ENCODE results near the gene GRIN2C. TPM values are rescaled to one million over a fixed set of nuclear protein-coding genes. Genes with fewer than 3 reads are reported as not detected.

Gene GRIN2C
- polyA plus RNA-seq, 6 donors from 2014 or later: 0.04 to 0.05 TPM; not detected in 4

DNA sequence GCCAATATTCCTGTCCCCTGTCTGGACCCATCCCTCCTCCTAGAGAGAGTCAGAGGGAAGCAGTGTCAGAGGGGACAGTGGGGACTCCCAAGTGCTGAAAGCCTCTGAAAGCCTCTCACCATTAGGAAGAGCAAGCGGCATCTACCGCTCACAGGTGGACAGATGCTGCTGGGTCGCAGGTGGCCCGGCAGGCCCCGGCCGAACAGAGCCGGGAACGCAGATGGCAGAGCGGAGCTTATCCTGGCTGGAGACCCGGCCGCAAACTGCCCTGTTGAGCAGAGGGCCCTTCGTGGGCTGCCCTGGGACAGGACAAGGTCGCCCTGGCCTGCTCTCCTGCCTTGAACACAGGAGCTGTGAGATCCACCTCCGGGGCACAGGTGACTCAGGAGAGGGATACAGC is 60.6 kb downstream of the GRIN2C start:
- H3K36me3 Mint-ChIP-seq: peaks cover 16 to 35% of the 10 kb centered on the region in 2 donors
- ATAC-seq (ENCODE audit: low read depth in 2 of 2): no peak

DNA sequence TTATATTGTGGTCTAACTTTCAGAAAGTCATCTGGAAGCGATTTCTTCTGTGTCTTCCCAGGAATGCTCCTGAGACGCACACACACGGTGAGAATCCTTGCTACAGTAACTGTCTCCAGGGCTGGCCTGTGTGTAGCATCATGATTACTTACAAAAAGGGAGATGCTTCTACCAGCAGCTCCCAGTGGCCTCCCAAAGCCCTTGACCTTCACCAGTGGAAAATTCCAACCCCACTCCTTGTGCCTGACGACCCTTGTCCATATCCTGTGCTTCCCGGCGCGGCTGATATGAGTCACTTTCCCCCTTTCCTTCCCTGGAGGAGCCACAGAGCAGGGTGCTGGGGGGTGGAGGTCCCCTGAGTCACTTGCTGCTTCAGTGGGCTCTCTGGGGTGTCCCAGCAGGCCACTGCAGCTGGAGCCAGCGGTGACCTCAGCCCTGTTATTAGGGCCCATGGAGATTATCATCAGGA is 61.4 kb downstream of the GRIN2C start:
- H3K27ac Mint-ChIP-seq: no peak overlapping the region
- no peak for DNase-seq
- no peaks in the 10 kb centered on the region for H3K9me3 Mint-ChIP-seq
- no peaks in the 10 kb centered on the region for H3K27me3 Mint-ChIP-seq
- ATAC-seq (ENCODE audit: low read depth in 2 of 2): no peak
- H3K4me1 Mint-ChIP-seq: peaks cover 0 to 3% (median 0%) of the 10 kb centered on the region in 3 donors
- no peak overlapping the region for H3K4me3 Mint-ChIP-seq
- peaks cover 18 to 35% of the 10 kb centered on the region in 2 donors for H3K36me3 Mint-ChIP-seq

More for the DNA sequence above, 60.6 kb downstream of the GRIN2C start:
- Mint-ChIP-seq H3K4me1 (peaks cover 0 to 7% (median 0%) of the 10 kb centered on the region in 3 donors), H3K27ac (no peak overlapping the region), H3K9me3 (no peaks in the 10 kb centered on the region), H3K27me3 (no peaks in the 10 kb centered on the region), H3K4me3 (no peak overlapping the region)
- no peak for DNase-seq

DNA sequence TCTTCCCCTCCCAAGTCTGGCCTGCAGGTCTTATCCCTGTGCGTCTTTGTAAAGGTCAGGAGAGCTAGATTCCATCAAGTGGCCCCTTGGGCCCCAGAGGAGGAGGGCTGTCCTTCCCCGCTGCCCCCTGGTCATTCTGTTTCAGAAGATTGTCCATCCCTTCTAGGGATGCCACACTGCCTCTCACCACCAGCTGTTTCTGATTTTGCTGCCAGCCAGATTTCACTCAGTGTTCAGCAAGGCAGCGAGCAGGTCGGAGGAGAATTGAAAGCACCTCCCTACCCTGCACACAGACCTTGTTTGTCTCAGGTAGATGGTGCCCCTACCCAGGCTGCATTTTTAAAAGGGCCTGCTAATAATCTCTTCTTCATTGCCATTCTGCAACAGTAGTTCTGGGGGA is 61.9 kb downstream of the GRIN2C start:
- Mint-ChIP-seq H3K4me3 (no peak overlapping the region), H3K27me3 (no peaks in the 10 kb centered on the region), H3K36me3 (peaks cover 22 to 35% of the 10 kb centered on the region in 2 donors), H3K4me1 (peaks cover 0 to 3% (median 0%) of the 10 kb centered on the region in 3 donors), H3K9me3 (no peaks in the 10 kb centered on the region), H3K27ac (no peak overlapping the region)
- DNase-seq: no peak
- ATAC-seq (ENCODE audit: low read depth in 2 of 2): no peak

DNA sequence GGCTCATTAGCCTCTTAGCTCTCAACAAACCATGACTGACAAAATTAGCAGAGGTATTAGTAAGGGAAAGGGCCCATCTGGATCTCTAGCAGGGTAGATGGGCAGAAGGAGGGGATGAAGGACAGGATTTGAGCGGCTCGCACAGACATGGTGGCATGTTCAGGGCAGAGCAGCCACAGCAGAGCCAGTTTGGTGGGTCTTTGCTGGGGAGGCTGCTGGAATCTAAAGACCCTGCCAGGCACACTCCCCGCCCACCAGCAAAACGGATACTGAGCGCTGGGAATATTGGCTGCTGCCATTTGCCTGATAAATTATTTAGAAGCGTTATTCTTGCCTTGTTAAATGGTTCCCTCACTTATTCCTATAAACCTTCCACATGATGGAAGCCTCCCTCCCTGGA is 62.8 kb downstream of the GRIN2C start:
- Mint-ChIP-seq H3K4me1 (peaks cover 0 to 3% (median 3%) of the 10 kb centered on the region in 3 donors), H3K36me3 (peaks cover 25 to 31% of the 10 kb centered on the region in 2 donors), H3K27ac (no peak overlapping the region), H3K4me3 (no peak overlapping the region), H3K27me3 (no peaks in the 10 kb centered on the region), H3K9me3 (no peaks in the 10 kb centered on the region)
- DNase-seq (no peak), ATAC-seq (ENCODE audit: low read depth in 2 of 2) (no peak)

DNA sequence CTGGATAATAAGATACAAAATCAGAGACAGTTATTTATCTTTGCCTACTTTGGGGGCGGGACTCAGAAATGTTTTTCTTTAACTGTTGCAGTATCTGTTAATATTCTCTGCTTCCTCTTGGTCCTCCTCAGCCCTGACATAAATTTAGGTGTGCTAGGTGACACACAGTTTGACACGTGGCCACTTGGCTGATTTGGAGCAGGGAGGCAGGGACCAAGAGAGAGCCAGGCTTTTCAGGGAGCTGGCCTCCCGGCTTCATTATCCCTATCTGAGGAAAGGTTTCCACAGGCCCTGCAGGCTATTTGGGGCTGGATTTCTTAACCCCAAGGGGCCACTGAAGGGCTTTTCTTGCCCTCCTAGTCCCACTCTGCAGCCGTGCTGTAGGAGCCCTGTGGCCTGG is 63.5 kb downstream of the GRIN2C start:
- H3K27me3 Mint-ChIP-seq: no peaks in the 10 kb centered on the region
- no peak overlapping the region for H3K27ac Mint-ChIP-seq

DNA sequence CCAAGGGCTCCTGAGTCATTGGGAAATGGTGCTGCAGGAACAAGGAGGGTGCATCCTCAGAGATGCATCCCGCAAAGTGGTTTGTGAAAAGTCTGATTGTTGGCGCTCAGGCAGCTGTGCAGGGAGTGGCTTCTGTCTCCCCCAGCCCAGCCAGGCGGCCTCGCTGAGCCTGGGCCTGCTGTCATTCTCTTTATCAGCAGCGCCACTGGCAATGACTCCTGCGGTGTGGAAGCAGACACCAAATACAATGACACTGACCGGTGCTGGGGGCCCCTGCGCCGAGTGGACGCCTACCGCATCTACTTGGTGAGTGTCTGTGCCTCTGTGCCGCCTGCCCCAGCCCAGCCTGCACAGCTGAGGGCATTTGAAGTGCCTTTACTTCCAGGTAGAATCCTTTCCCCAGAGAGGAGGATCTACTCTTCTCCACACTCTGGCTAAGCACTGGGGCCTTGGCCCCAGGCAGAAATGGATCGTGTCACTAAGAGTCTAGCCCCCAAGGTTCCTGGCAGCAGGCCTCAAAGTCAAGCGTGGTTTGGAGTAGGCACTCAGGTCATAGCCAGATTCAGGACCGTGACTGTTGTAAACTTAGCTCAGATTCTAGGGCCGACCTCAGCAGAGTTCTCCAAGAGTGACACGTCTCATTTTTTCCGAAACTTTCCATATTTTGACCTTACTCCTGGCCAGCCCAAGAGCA is 64.2 kb downstream of the GRIN2C start:
- DNase-seq (no peak), ATAC-seq (ENCODE audit: low read depth in 2 of 2) (no peak)
- Mint-ChIP-seq H3K4me3 (no peak overlapping the region), H3K27ac (no peak overlapping the region), H3K9me3 (no peaks in the 10 kb centered on the region), H3K4me1 (peaks cover 11 to 15% (median 12%) of the 10 kb centered on the region in 3 donors), H3K36me3 (peaks cover 23 to 25% of the 10 kb centered on the region in 2 donors), H3K27me3 (no peaks in the 10 kb centered on the region)

More for the DNA sequence above, 63.5 kb downstream of the GRIN2C start:
- H3K36me3 Mint-ChIP-seq: peaks cover 25 to 26% of the 10 kb centered on the region in 2 donors
- DNase-seq (no peak), ATAC-seq (ENCODE audit: low read depth in 2 of 2) (no peak)
- H3K4me3 Mint-ChIP-seq: no peak overlapping the region
- H3K9me3 Mint-ChIP-seq: no peaks in the 10 kb centered on the region
- H3K4me1 Mint-ChIP-seq: peaks cover 5 to 8% (median 7%) of the 10 kb centered on the region in 3 donors

DNA sequence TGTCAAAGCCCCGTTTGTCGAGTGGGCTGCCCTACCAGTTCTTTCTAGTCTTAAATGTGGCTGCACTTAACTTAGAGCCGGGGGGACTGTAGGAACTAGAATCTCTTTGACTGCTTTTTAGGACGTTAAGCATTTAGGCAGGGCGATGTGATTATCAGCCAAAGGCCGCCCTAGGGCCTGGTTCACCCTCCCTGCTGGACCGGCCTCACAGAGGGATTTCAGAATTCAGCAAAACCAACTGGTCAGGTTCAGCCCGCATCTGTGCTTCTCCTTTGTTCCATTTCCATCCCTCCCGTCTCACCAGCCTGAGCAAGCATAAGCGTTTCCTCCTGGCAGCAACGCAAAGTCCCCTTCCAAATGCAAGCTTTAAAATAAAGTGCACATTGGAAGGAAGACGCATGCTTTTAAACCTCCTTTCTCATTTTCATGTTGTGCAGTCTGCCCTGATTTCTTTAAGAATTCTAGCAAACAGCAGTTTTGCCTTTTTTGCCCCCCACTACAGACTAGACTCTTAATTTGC is 67.0 kb downstream of the GRIN2C start:
- DNase-seq: no peak
- Mint-ChIP-seq H3K27ac (no peak overlapping the region), H3K4me3 (no peak overlapping the region), H3K36me3 (peaks cover 25 to 29% of the 10 kb centered on the region in 2 donors), H3K4me1 (peaks cover 13 to 17% (median 15%) of the 10 kb centered on the region in 3 donors), H3K27me3 (no peaks in the 10 kb centered on the region), H3K9me3 (no peaks in the 10 kb centered on the region)
- ATAC-seq (ENCODE audit: low read depth in 2 of 2): no peak

Other genes starting within 250 kb of the GRIN2C start
- under 1 TPM in 3 of 6 donors, not detected in 3; 0.06 to 0.69 (median 0.18) TPM for gene CD300E, start 236.1 kb downstream of the GRIN2C start, polyA plus RNA-seq (ENCODE audit: low read depth in 6 of 6)
- gene CD300LF, start 147.0 kb downstream of the GRIN2C start, polyA plus RNA-seq (ENCODE audit: low read depth in 6 of 6): 1 to 10 TPM in 2 of 6 donors, under 1 TPM in 4; 0.22 to 3.2 (median 0.43) TPM
- 10 to 100 TPM; 49.2 to 85.5 (median 56.4) TPM for gene RAB37, start 122.6 kb downstream of the GRIN2C start, polyA plus RNA-seq (ENCODE audit: low read depth in 6 of 6)
- gene NHERF1, start 111.3 kb downstream of the GRIN2C start, polyA plus RNA-seq (ENCODE audit: low read depth in 6 of 6): 100 to 1,000 TPM in 3 of 6 donors, 10 to 100 TPM in 3; 66.4 to 122 (median 95.9) TPM
- gene NAT9, start 83.5 kb downstream of the GRIN2C start, polyA plus RNA-seq (ENCODE audit: low read depth in 6 of 6): 10 to 100 TPM in 5 of 6 donors, 1 to 10 TPM in 1; 9.6 to 29.0 (median 15.6) TPM
- gene FDXR, start 13.1 kb upstream of the GRIN2C start, polyA plus RNA-seq (ENCODE audit: low read depth in 6 of 6): 1 to 10 TPM in 5 of 6 donors, not detected in 1; 1.2 to 6.1 (median 3.9) TPM
- not detected for gene FADS6, start 33.7 kb upstream of the GRIN2C start, polyA plus RNA-seq (ENCODE audit: low read depth in 6 of 6)
- not detected for gene USH1G, start 63.4 kb upstream of the GRIN2C start, polyA plus RNA-seq (ENCODE audit: low read depth in 6 of 6)
- gene OTOP2, start 64.4 kb upstream of the GRIN2C start, polyA plus RNA-seq (ENCODE audit: low read depth in 6 of 6): not detected
- not detected for gene OTOP3, start 76.0 kb upstream of the GRIN2C start, polyA plus RNA-seq (ENCODE audit: low read depth in 6 of 6)
- under 1 TPM in 2 of 6 donors, not detected in 4; 0.08 to 0.23 TPM for gene HID1, start 112.9 kb upstream of the GRIN2C start, polyA plus RNA-seq (ENCODE audit: low read depth in 6 of 6)
- not detected for gene CDR2L, start 127.7 kb upstream of the GRIN2C start, polyA plus RNA-seq (ENCODE audit: low read depth in 6 of 6)
- 10 to 100 TPM; 32.4 to 47.3 (median 39.6) TPM for gene MRPL58, start 152.8 kb upstream of the GRIN2C start, polyA plus RNA-seq (ENCODE audit: low read depth in 6 of 6)
- 100 to 1,000 TPM; 191 to 306 (median 269) TPM for gene ATP5PD, start 187.1 kb upstream of the GRIN2C start, polyA plus RNA-seq (ENCODE audit: low read depth in 6 of 6)
- gene KCTD2, start 187.3 kb upstream of the GRIN2C start, polyA plus RNA-seq (ENCODE audit: low read depth in 6 of 6): 1 to 10 TPM; 2.9 to 9.8 (median 4.8) TPM
- 1 to 10 TPM; 1.1 to 4.0 (median 2.1) TPM for gene SLC16A5, start 228.1 kb upstream of the GRIN2C start, polyA plus RNA-seq (ENCODE audit: low read depth in 6 of 6)